Suprapubic skin (tissue), 4 donors: ENCODE measurements around the gene OMP.

Experiments
- EP300 ChIP-seq: sonication (generic); formaldehyde crosslinking; IDR thresholded peaks from one replicate; pipeline ENCODE4 v1.6.1; 2017; ENCODE audit warnings: antibody characterized with exemption
- POLR2A ChIP-seq, 2 donors: fragments of 450-650 bp; IDR thresholded peaks; one replicate each; pipeline ENCODE4 v1.6.1; 2017; ENCODE audit warnings: antibody characterized with exemption in 2 of 2, mild to moderate bottlenecking in 2 of 2, moderate library complexity in 2 of 2
- POLR2AphosphoS5 ChIP-seq, 3 donors: sonication (generic); formaldehyde crosslinking; IDR thresholded peaks; one replicate each; pipeline ENCODE4 v1.6.1; 2017; ENCODE audit warnings: antibody characterized with exemption in 3 of 3
- TF ChIP-seq, protein P1 (sequence below), 2 donors: fragments of 200-600 bp in 1 of 2; fragments of 450-650 bp in 1 of 2; sonication (generic) in 1 of 2; IDR thresholded peaks; one replicate each; pipeline ENCODE4 v1.5.1; 2016 to 2019; ENCODE audit warnings: antibody characterized with exemption in 2 of 2, mild to moderate bottlenecking in 1 of 2, moderate library complexity in 1 of 2

DNA sequence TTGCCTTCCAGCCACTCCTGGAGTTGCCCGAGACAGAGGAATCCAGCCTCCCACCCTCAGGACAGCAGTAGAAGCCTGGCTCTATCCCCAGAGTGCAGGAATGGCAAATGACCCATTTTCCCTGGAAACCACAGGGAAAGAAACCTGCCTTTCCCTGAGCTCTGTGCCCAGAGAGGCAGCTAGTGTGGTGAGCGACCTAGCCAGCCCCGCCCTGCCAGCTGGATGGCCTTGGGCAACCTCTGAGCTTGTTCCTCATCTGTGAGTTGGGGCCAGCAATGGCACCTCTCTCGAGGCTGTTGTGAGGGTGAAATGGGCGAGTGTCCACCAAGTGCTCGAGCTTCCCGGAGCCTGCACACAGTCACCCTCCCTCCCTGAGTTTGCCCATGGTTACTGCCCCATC is 3.7 kb downstream of the OMP start:
- TF ChIP-seq POLR2AphosphoS5 (IDR thresholded peaks at IDR 0.05) = no peak
- TF ChIP-seq, protein P1, sequence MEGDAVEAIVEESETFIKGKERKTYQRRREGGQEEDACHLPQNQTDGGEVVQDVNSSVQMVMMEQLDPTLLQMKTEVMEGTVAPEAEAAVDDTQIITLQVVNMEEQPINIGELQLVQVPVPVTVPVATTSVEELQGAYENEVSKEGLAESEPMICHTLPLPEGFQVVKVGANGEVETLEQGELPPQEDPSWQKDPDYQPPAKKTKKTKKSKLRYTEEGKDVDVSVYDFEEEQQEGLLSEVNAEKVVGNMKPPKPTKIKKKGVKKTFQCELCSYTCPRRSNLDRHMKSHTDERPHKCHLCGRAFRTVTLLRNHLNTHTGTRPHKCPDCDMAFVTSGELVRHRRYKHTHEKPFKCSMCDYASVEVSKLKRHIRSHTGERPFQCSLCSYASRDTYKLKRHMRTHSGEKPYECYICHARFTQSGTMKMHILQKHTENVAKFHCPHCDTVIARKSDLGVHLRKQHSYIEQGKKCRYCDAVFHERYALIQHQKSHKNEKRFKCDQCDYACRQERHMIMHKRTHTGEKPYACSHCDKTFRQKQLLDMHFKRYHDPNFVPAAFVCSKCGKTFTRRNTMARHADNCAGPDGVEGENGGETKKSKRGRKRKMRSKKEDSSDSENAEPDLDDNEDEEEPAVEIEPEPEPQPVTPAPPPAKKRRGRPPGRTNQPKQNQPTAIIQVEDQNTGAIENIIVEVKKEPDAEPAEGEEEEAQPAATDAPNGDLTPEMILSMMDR (IDR thresholded peaks at IDR 0.05) = no peak
- no peak for TF ChIP-seq POLR2A (IDR thresholded peaks at IDR 0.05)
- TF ChIP-seq EP300 = no peak
